ENCODE data around the gene PSMF1.

DNA sequence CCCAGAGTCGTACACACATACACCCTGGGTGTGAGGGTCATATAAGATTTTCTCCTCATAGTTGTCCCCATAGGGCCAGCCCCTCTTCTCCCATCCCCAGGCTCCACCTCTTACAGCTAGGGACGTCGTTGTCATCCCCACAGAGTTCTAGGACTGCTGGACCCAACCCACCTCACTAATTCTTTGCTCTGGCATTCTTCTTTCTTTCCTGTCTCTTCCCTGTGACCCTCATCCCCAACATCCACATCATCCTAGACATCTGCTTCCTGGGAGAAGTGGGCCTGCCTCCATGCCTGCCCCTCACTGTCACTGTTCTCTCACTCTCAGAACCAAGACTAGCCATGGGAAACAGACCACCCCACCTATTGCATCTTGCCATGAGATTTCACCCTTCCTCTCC lies 1.1 kb downstream of the PSMF1 start:
- TF ChIP-seq, protein P1, sequence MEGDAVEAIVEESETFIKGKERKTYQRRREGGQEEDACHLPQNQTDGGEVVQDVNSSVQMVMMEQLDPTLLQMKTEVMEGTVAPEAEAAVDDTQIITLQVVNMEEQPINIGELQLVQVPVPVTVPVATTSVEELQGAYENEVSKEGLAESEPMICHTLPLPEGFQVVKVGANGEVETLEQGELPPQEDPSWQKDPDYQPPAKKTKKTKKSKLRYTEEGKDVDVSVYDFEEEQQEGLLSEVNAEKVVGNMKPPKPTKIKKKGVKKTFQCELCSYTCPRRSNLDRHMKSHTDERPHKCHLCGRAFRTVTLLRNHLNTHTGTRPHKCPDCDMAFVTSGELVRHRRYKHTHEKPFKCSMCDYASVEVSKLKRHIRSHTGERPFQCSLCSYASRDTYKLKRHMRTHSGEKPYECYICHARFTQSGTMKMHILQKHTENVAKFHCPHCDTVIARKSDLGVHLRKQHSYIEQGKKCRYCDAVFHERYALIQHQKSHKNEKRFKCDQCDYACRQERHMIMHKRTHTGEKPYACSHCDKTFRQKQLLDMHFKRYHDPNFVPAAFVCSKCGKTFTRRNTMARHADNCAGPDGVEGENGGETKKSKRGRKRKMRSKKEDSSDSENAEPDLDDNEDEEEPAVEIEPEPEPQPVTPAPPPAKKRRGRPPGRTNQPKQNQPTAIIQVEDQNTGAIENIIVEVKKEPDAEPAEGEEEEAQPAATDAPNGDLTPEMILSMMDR (IDR thresholded peaks at IDR 0.05 in 2 of 3, conservative IDR thresholded peaks at IDR 0.05 in 1 of 3; ENCODE audit: borderline replicate concordance in 1 of 3, insufficient read depth in 1 of 3, low read depth in 2 of 3, low read length in 2 of 3): no peak
- no peak for TF ChIP-seq POLR2AphosphoS5 (IDR thresholded peaks at IDR 0.05; ENCODE audit: low read depth, low read length)
- no peak for TF ChIP-seq EGR1 (IDR thresholded peaks at IDR 0.05; ENCODE audit: low read depth)
- no peak for TF ChIP-seq ZFX (IDR thresholded peaks at IDR 0.05)
- TF ChIP-seq ZNF274 (IDR thresholded peaks at IDR 0.05; ENCODE audit: low read depth, low read length): no peak
- TF ChIP-seq POLR2A (IDR thresholded peaks at IDR 0.05; ENCODE audit: borderline replicate concordance, extremely low read depth, insufficient read depth, insufficient read length): no peak
- no peak for TF ChIP-seq EZH2 (IDR thresholded peaks at IDR 0.05)
- TF ChIP-seq JUND (IDR thresholded peaks at IDR 0.05): no peak
